GM18858 (cell line): ENCODE measurements around the gene S100A14.
A peak's percentile ranks its signal among the peaks of the same experiment; 100 is the strongest.
"Not testable (repeated sequence)": the region's sequence is repeated elsewhere in the genome, so short reads cannot be mapped to it uniquely, and the experiment has no call there.

ENCODE experiments used
- ATAC-seq: cut with Tn5 transposase; IDR thresholded peaks from one replicate; pipeline ENCODE4 v1.9.1; 2021; ENCODE audit not compliant: unreplicated experiment

The S100A14 gene

DNA sequence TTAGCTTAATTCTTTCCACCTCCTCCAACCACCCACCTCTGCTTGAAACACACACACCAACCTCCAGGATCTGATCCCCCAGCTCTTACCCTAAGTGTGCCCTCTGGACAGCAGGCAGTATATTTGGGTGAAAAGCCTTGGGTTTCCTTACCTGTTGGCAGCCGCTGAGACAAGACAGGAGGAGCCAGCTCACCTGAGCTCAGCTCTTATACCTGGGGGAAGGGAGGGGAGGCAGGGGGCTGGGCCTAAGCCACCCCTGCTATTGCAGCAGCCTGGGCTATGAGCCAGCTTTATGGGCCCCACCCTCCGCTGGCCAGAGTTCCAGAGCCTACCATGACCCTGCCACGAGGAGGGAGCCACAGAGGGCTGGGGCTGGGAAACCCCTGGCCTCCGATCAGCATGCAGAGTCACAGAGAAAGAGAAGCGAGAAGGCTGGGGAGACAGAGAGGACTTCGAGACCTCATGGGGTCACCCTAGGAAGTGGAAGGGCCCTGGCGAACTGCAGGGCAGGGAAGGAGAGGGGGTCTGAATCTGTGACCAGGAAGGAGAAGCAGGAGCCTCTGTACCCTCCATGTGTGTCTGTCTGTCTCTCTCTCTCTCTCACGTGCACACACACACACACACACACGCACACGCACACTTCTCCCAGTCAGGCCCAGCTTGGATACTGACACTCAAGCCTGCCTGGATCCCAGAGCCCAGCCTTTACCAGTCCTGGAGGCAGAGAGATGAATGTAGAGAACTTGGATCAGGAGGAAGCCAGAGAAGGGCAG, at the start of gene S100A14:
Gene S100A14 (minus strand): TSS at position 182 of the 773 bp plus-strand sequence. CDS start 467 bp downstream, outside the sequence.
- ATAC-seq, result no peak

DNA sequence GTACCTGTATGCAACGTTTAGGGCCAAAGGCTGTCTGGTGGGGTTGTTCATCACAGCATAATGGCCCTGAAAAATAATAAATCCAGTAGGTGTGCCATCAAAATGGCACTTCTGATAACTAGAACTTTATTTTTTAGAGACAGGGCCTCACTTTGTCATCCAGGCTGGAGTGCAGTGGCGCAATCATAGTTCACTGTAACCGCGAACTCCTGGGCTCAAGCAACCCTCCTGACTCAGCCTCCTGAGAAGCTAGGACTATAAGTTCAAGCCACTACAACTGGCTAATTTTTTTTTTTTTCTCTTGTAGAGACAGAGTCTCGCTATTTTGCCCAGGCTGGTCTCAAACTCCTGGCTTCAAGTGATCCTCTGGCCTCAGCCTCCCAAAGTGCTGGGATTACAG, 47.1 kb upstream of the S100A14 start:
- no peak for ATAC-seq

DNA sequence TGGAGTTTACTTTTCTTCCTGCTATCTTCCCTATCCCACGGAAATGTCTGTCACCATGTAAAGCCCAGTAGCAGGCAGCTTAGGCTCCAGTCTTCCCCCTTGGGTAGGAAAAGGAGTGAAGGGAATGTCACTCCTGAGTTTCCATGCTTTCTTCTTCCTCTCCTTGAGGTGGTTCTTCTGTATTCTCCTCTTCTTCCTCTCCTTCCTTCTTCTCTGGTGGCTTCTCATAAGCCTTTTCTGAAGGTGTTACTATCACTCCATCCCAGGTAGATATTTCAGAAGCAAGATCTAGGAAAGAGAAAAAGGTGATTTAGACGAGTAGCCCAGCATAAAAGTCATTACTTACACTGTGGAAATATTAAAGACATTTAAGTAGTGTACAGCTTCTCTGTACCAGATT, 46.1 kb upstream of the S100A14 start:
- no peak for ATAC-seq

DNA sequence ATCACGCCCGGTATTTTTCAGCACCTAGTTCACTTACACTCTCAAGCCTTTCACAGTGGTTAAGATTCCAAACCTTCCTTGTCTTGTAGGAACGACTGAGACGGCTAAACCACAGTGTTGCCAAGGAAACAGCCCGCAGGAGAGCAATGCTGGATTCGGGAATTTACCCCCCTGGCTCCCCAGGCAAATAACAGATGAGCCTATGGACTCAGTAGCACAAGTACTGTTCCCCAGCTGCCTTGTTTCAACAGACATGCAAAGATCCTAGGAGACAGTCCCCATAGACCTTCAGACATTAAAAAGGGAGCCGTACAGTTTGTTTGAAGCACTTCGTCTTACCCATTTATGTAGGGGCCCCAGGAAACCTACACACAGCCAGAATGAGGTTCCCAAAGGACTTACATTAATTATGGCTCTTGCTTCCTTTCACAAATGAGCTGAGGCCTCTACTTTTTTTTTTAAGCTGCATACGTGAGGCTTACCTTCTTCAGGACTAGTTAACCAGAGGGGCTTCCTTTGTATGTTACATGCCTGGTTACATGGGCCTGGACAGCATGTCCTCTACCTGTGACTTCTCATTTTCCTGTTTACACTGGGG, 45.1 kb upstream of the S100A14 start:
- no peak for ATAC-seq

DNA sequence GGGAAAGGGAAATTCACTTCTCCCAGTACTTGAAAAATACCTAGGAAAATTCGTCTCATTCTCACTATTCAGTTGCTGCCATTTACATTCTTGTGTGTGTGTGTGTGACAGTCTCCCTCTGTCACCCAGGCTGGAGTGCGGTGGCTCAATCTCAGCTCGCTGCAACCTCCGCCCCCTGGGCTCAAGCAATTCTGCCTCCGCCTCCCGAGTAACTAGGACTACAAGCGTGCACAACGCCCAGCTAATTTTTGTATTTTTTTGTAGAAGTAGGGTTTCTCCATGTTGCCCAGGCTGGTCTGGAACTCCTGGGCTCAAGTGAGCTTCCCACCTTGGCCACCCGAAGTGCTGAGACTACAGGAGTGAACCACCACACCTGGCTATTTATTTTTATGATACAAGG, 43.5 kb upstream of the S100A14 start:
- ATAC-seq, result no peak

DNA sequence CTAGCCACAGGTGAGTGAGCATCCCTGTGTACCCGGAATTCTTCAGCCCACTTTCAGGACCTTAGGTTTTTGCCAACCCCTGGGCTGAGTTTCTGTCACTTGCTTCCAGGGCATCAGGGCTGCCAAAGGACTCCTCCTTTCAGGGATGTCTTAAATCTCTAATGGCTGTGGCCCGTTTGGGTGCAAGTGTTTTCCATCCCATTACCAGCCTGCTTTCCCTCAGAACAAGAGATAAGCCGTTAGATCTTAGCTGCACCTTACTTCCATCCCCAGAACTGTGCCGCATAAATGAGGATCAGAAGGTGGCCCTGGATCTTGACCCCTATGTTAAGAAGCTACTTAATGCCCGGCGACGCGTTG, 43.0 kb upstream of the S100A14 start:
- ATAC-seq, result no peak

DNA sequence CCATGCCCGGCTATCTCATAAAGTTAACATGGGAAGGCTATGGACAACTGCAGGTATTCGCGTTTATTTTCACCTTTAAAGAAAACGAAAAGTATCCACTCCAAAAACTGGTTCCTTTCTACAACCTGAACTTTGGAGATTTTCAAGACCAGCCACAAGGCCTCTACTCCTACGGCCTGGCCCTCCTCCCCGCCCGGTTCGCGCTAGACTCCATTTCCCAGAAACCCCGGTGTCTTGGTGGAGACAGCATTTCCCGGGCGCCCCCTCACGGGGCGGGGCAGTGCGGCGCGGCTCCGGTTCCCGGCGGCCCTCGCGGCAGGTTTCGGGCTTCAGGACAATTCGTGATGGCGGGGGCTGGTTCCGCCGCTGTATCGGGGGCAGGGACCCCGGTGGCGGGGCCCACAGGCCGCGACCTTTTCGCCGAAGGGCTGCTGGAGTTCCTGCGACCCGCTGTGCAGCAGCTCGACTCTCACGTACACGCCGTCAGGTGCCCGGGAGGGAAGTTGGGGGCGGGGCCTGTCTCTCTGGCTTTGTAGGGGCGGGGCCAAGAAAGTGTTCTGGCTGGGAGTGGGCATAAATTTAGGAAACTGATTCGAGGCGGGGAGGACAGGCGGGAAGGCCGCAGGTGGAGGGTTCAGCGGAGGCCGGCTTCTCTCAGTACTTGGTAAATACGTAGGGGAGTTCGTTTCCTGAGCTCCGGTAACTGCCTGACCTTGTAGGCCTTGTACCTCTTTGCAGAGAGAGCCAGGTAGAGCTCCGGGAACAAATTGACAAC, 42.5 kb upstream of the S100A14 start, which contains the start of gene SNAPIN:
Gene SNAPIN (plus strand): TSS at position 304 of the 775 bp plus-strand sequence. CDS start 41 bp downstream, at position 345.
- ATAC-seq, result peak; percentile 59

DNA sequence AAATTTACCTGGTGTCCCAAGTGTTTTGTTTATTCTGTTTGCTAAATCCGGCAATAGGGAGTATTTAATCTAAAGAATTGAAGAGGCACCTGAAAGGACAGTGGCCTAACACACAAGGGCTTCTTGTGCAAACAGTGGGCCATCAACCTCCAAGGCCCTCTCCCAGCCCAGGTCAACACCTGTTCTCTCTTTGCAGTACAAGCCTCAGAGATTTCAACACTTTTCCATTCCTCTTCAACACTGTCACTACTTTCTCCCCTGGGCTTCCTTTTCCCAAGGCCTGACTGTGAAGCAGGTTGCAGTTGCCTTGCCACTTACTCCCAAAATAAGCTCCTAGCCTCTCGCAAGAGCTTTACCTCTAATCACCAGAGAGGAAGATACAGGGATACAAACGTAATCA, 39.2 kb upstream of the S100A14 start:
- no peak for ATAC-seq

DNA sequence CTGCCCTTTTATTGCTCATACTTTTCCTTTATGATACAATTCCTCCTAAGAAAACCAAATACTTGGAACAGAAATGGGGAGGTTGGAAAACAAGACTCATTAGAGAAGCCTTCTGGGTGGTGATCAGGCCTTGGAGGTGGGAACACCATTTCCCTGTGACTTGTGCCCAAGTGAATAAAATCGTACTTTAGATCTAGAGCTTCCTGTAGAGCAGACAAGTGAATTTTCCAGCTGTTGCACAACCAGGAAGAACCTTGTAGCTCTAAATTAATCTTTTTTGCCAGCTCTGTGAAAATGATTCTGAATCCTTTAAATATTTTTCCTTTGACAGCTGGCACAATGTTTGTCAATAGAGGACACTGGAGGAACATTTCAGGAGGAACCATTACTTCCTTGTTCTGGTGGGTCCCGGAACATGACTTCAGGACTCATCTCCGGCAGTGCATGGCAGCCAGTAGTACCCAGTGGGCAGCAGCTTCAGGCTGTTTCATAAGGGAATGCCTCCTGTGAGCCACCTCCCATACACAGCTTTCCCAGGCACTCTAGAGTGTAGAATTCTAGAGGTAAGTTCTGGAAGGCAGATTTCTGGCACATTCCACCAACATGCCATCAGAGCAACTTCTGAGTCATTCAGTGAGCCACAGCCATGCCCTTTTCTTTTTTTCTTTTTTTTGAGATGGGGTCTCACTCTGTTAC, 36.8 kb upstream of the S100A14 start:
- no peak for ATAC-seq

DNA sequence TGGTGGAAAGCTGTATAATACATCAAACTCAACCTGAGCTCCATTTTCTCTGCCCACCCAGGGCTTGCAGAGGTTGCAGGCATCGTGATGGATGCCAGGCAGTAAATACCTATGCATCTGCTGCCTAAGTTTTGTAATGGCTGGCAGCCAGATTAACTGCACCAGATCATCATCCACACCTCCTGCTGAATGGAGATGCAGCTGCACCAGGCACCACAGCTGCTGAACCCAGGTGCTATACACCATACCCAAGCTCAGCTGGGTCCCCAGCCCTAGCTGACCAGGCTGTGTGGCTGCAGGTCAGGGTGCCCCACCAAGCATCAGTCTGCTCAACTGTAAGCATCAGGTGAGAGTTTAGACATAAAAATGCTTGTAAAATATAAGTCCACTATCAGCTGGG, 35.6 kb upstream of the S100A14 start:
- ATAC-seq, result no peak

DNA sequence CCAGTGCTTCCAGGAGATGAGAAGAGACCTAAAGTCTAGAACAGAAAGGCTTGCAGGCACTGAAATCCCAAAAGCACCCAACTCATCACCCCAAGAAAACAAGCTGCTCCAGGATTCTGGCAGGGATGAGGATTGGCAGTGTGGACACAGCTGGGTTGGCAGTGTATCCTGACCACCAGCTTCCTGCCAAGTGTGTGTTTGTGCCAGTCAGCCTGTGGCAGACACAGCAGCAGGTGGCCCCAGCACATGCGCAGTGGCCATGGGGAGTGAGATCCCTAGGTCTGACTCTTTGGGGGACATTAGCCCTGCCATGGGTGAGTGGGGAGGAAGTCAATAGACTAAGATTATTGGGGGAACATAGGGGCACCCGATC, 33.7 kb upstream of the S100A14 start:
- ATAC-seq, result no peak

DNA sequence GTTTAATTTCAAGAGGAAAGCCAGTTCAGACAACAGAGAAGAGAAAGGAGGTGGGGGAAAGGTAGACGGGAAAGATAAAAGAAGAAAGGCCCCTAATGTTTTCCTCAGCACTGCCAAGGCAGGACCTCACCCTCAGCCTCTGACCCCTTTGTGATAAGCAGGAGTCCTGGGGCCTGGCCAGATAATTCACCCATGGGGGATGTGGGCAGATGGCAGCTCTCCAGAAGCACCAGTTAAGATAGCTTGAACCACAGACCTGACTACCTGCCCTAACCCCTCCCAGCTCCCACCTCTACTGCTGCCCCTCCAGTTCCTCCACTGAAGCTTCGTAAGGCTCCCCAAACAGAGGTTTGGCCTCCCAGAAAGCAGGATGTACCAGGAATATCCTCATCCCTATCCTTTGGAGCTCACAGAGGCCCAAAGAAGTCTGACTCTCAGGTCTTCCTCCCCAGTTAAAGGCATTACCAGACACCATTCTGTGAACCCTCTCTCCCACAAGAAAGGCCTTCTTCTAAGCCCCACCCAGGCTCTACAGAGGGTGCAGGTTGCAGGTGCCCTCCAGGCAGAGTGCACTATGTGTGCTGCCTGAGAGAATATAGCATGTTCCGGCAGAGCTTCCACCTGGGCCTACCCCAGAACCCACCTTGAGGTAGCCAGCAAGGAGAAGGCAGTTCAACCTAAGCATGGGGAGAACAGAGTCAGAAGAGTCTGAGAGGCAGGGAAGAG, 33.2 kb upstream of the S100A14 start:
- ATAC-seq, result no peak

DNA sequence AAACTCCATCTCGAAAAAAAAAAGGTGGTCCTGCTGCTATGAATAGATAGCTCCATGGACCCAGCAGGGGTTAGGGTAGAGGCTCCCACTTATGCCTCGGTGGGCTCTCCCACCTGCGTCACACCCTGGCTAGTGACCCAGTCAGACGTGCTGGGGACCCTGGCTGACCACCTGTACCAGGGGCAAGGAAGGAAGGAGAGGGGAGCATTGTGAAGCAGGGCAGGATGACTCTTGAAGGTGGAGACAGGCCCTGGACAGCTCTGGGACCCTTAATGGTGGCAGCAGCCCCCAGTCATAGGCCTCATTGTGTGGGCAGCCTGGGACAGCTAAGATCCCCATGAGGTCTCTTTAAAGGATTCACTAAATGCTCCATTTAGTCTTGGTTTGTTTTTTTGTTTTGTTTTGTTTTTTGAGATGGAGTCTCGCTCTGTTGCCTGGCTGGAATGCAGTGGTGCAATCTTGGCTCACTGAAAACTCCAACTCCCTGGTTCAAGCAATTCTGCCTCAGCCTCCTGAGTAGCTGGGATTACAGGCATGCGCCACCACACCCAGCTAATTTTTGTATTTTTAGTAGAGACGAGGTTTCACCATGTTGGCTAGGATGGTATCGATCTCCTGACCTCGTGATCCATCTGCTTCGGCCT, 32.0 kb upstream of the S100A14 start:
- ATAC-seq, result no peak

DNA sequence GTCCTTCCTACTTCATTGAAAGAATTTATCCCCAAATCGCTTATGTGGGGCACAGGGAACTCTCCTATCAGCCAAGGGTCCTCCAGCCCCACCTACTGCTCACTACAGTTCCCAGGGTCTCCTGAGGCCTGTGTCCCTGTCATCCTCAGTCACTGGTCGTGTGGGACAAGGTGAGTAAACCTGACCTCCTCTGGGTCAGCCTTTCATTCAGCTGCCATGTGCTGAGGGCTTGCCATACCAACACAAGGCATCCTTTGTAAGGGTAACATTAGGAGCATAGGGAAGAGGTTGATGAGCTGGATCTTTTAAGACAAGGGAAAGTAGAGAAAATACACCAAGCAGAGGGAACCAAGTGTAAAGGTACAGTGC, 31.2 kb upstream of the S100A14 start:
- ATAC-seq, result no peak

DNA sequence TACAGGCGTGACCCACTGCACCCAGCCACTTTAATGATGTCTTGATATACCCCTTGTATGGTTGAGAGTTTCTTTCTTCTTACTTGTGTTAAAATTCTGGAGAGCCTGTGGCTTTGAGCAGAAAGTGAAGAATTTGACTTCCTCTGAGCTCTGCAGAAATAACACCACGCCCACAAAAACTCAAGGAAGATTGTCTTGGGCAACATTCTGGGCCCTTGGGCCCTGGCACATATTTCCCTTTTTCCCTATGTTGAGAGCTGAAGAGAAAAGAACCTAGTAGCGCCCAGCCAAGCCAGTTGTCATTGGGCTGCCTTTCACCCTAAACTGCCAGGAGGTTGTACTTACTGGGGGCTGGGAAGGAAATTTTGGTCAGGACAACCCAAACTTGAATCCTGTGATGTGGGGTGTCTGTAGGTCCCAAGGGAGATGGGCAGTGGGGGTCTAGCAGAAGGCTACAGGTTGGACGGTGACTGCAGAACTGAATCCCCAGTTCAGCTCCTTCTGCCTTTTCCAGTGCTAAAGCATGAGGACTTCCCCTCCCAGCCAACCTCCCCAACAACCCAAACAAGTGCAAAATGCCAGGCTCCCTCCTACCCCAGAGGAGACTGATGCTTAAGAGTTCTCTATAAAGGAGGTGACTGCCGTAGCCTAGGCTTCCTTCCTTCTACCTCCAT, 30.7 kb upstream of the S100A14 start:
- no peak for ATAC-seq

DNA sequence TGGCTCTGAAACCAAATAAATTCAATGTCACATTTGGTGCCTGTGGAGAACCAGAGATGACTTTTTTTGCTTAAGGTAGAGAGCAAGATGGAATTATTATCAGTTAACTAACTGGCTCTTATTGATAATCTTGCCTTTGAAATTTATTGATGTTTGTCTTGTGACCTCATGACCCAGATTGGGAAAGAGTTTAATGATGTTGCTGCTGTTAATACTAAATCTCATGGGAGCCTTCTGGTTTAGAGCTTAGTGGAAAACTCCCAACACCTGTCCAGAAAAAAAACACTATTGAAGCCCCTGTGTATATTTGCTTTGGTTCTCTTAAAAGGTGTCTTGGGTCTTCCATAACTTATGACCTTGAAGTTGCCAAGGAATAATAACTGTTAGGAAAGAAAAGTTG, 27.7 kb upstream of the S100A14 start:
- ATAC-seq, result no peak

DNA sequence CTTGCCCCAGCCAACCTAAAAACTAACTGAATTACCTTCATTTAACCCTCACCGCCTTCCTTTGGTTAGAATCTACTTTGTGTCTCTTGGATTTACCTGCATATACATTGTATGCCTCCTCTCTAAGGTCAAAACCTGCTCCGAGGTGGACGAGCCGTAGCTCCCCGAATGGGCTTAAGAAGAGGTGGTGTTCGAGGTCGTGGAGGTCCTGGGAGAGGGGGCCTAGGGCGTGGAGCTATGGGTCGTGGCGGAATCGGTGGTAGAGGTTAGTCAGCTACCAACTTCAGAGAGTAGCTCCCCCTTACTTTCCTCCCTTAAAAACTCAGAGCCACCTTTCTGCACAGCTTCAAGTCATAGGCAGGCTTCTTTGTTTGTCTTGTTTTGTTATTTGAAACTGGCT, 27.0 kb upstream of the S100A14 start:
- no peak for ATAC-seq

DNA sequence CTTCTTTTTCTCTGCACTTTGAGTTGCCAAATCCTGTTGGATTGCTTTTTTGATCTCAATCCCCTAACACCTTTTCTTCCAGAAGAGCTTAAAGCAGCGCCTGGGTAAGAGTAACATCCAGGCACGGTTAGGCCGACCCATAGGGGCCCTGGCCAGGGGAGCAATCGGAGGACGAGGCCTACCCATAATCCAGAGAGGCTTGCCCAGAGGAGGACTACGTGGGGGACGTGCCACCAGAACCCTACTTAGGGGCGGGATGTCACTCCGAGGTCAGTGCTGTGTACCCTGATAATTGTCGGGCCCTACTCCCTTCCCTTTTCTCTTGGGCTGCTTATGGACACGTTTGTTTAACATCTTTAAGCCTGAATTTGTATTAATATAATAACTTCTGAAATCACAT, 26.0 kb upstream of the S100A14 start:
- no peak for ATAC-seq

DNA sequence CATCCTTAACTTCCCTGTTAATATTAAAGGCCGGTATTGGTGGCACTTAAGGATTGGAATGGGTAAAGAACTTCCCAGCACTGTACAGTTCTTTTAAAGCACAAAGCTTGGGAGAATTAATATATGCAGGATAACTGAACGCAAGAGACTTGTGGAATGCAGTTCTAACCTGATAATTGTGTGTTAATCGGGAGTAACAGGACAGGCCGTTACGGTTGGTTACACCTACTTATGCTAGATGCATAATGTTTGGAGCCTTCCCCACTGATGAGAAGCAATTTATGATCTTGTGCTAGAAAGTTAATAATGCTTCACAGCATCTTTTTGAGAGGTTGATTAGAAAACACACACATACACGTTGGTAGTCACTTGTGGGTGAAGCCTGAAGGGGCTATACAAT, 24.7 kb upstream of the S100A14 start:
- no peak for ATAC-seq

DNA sequence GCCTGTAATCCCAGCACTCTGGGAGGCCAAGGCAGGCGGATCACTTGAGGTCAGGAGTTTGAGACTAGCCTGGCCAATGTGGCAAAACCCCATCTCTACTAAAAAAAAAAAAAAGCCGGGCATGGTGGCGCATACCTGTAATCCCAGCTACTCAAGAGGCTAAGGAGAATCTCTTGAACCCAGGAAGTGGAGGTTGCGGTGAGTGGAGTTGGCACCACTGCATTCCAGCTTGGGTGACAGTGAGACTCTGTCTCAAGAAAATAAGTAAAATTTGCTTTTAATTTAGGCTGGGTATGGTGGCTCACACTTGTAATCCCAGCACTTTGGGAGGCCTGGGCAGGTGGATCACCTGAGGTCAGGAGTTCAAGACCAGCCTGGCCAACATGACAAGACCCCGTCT, 24.1 kb upstream of the S100A14 start:
- not testable (repeated sequence) for ATAC-seq
